ENCODE data around the gene PLSCR1. TPM values are rescaled to one million over a fixed set of nuclear protein-coding genes. Genes with fewer than 3 reads are reported as not detected.

PLSCR1 gene
- total RNA-seq, 4 donors from 2014 or later, result 40.7 to 221 (median 58.2) TPM

DNA sequence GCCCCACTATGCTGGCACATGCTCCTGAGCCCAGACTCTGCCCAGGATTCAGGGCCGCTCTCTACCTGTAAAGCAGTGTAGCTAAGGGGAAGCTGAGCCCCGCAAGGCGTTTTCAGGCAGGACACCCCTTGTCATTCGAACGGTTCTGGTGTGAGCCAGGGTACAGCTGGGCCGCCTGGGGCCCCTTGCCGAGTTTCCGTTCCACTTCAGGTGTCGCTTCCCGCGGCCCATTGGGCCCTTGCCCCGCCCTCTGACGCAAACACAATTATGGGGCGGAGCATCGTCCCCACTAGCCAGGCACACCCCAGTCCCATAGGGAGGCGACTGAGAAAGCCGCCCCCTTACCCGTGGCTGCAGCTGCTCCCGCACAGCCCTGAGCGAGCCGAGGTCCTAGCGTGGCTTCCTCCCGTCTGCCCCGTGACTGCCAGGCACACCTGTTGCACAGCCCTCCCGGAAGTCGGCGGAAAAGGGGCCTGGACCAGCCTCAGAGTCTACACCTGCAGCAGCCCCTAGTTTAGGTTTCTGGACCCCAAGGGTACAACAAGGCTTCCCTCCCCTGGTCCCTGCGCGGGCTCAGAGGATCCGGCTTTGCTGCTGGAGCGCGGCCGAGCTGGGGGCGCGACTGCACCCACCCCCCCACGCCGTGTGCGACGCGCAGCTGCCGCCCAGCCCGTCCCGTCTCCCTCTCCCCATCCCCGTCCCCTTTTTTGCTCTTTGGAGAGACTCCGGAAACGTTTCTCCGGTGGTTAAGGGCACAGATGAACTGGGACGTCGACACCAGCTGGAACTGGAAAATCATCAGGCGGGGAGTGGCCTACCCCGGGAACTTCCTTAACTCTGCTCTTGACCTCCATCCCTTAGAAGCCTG is 75.0 kb downstream of the PLSCR1 start, which contains the start of gene PLSCR2:
TSS of gene PLSCR2 (minus strand) at position 412 of the 868 bp plus-strand sequence. CDS start 9,657 bp downstream, outside the sequence.
- no peaks in the 10 kb centered on the region for H3K9me3 ChIP-seq
- H3K27me3 ChIP-seq, result no peaks in the 10 kb centered on the region
- DNase-seq (ENCODE audit: extremely low spot score), result no peak
- H3K4me3 ChIP-seq, result peak within 1 kb of the TSS; percentile 63 to 83 (median 76)
- TF ChIP-seq POLR2A (IDR thresholded peaks at IDR 0.05; ENCODE audit: low read depth) (peak; percentile 20), POLR2AphosphoS5 (IDR thresholded peaks at IDR 0.05) (peak; percentile 70 to 76)
- TF ChIP-seq, protein P1, sequence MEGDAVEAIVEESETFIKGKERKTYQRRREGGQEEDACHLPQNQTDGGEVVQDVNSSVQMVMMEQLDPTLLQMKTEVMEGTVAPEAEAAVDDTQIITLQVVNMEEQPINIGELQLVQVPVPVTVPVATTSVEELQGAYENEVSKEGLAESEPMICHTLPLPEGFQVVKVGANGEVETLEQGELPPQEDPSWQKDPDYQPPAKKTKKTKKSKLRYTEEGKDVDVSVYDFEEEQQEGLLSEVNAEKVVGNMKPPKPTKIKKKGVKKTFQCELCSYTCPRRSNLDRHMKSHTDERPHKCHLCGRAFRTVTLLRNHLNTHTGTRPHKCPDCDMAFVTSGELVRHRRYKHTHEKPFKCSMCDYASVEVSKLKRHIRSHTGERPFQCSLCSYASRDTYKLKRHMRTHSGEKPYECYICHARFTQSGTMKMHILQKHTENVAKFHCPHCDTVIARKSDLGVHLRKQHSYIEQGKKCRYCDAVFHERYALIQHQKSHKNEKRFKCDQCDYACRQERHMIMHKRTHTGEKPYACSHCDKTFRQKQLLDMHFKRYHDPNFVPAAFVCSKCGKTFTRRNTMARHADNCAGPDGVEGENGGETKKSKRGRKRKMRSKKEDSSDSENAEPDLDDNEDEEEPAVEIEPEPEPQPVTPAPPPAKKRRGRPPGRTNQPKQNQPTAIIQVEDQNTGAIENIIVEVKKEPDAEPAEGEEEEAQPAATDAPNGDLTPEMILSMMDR (IDR thresholded peaks at IDR 0.05), result no peak
- WGBS, result 15% methylated on average over 25 of the region's 51 CpGs
- H3K4me1 ChIP-seq, result peaks cover 0 to 17% (median 11%) of the 10 kb centered on the region in 4 donors
- H3K27ac ChIP-seq (replicated peaks in 1 of 4), result peak within 1 kb of the TSS; percentile 74 to 88 (median 79)
- no peaks in the 10 kb centered on the region for H3K36me3 ChIP-seq
- intact Hi-C loops (cut with DNase I), result loop anchor here (5.0 kb wide), 1 partner anchor 73 kb away; the partner anchor contains the start of gene PLSCR1

DNA sequence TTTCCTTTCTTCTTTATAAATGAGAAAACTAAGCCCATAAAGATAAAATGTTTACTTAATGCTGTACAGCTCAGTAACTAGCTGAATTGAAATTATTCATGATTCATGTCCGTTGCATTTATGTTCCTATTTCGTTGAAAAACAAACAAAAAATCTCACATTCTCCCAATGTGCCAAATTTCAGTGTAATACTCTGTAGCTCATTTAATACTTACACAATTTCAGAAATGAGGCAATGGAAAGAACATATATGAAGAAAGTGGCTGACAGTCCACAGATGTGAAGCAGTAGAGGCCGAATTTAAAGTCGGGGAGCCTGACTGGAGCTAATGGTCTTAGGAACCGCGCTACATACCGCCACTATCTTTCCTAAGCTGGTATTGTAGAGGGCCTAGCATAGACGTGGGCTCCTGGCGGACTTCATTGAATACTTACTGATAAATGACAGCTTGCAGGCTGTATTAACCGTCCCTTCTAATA is 75.7 kb downstream of the PLSCR1 start:
- TF ChIP-seq POLR2A (IDR thresholded peaks at IDR 0.05; ENCODE audit: low read depth) (no peak), POLR2AphosphoS5 (IDR thresholded peaks at IDR 0.05) (no peak), EP300 (IDR thresholded peaks at IDR 0.05) (no peak)
- TF ChIP-seq, protein P1 (IDR thresholded peaks at IDR 0.05), result no peak
- Histone ChIP-seq H3K4me3 (peak overlapping the region; percentile 63 to 83 (median 76)), H3K27ac (replicated peaks in 1 of 4) (peak overlapping the region; percentile 74 to 88 (median 79)), H3K27me3 (no peaks in the 10 kb centered on the region), H3K36me3 (no peaks in the 10 kb centered on the region), H3K9me3 (no peaks in the 10 kb centered on the region), H3K4me1 (peaks cover 0 to 17% (median 11%) of the 10 kb centered on the region in 4 donors)
- intact Hi-C loops (cut with DNase I), result loop anchor here (5.0 kb wide), 1 partner anchor 74 kb away; the partner anchor contains the start of gene PLSCR1
- DNase-seq (ENCODE audit: extremely low spot score), result no peak
- 68% methylated on average over 10 of the region's 10 CpGs for WGBS

DNA sequence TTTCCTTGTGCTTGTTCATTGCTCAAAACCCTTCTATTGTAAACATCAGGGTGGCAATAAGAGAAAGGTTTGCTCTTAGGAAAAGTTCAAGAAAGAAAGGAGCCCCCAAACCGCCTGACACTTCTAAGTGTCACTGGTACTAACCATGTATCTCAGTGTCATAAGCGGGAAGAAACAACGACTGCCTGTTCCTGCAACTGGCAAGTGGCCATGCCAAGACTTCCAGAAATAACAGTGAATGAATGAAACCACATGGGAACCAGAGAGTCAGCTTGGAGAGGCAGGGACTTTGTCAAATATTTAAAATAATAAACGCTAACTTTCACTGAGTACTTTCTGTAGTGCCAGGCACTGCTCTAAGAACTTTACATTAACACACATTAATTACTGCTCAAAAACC is 76.2 kb downstream of the PLSCR1 start:
- H3K36me3 ChIP-seq, result no peaks in the 10 kb centered on the region
- peak overlapping the region in 1 of 4 donors; percentile 79 for H3K4me3 ChIP-seq
- H3K27ac ChIP-seq (replicated peaks in 1 of 4), result peak overlapping the region in 3 of 4 donors; percentile 74 to 88 (median 83)
- no peaks in the 10 kb centered on the region for H3K27me3 ChIP-seq
- TF ChIP-seq POLR2AphosphoS5 (IDR thresholded peaks at IDR 0.05), result no peak
- TF ChIP-seq EP300 (IDR thresholded peaks at IDR 0.05), result no peak
- TF ChIP-seq, protein P1 (IDR thresholded peaks at IDR 0.05), result no peak
- no peak for TF ChIP-seq POLR2A (IDR thresholded peaks at IDR 0.05; ENCODE audit: low read depth)
- intact Hi-C loops (cut with DNase I), result loop anchor here (5.0 kb wide), 1 partner anchor 74 kb away; the partner anchor contains the start of gene PLSCR1
- WGBS, result 52% methylated on average over 4 of the region's 4 CpGs
- H3K9me3 ChIP-seq, result no peaks in the 10 kb centered on the region
- peaks cover 0 to 17% (median 11%) of the 10 kb centered on the region in 4 donors for H3K4me1 ChIP-seq
- no peak for DNase-seq (ENCODE audit: extremely low spot score)

DNA sequence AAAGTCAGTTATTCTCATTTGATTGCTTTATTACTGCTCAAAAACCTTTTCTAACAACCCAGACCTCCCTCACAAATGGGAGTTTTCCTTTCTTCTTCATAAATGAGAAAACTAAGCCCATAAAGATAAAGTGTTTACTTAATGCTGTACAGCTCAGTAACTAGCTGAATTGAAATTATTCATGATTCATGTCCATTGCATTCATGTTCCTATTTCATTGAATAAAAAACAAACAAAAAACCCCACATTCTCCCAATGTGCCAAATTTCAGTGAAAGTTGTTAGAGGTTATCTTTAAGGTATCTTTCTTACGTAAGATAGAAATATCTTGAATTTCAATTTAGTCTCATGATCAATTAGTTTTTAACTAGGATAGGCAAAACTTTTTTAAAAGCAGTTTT is 77.8 kb downstream of the PLSCR1 start:
- Histone ChIP-seq H3K4me1 (peaks cover 0 to 17% (median 11%) of the 10 kb centered on the region in 4 donors), H3K4me3 (no peak overlapping the region), H3K27me3 (no peaks in the 10 kb centered on the region), H3K9me3 (no peaks in the 10 kb centered on the region), H3K36me3 (no peaks in the 10 kb centered on the region), H3K27ac (replicated peaks in 1 of 4) (no peak overlapping the region)
- no peak for DNase-seq (ENCODE audit: extremely low spot score)
- TF ChIP-seq POLR2AphosphoS5 (IDR thresholded peaks at IDR 0.05) (no peak), POLR2A (IDR thresholded peaks at IDR 0.05; ENCODE audit: low read depth) (no peak), EP300 (IDR thresholded peaks at IDR 0.05) (no peak)
- TF ChIP-seq, protein P1 (IDR thresholded peaks at IDR 0.05), result no peak
- 0% methylated on average over 1 of the region's 1 CpG for WGBS
- intact Hi-C loops (cut with DNase I), result loop anchor here (5.0 kb wide), 1 partner anchor 76 kb away; the partner anchor contains the start of gene PLSCR1
